Endodermal cell (in vitro differentiated cells): ENCODE measurements around the gene COL1A1. TPM values are rescaled to one million over a fixed set of nuclear protein-coding genes. Genes with fewer than 3 reads are reported as not detected.
A peak's percentile ranks its signal among the peaks of the same experiment; 100 is the strongest.

Experiments used
- DNase-seq: peaks from one replicate; pipeline ENCODE4 v3.0.0-alpha.2; 2017
- H3K27ac ChIP-seq: 2 replicates; pipeline ENCODE4 v1.5.1; 2013; ENCODE audit warnings: mild to moderate bottlenecking, low read depth, low read length, moderate library complexity
- H3K27me3 ChIP-seq: 2 replicates; pipeline ENCODE4 v1.6.1; 2013; ENCODE audit warnings: mild to moderate bottlenecking, low read length, moderate library complexity; ENCODE audit not compliant: insufficient read depth, control insufficient read depth, poor library complexity, severe bottlenecking
- H3K36me3 ChIP-seq: 2 replicates; pipeline ENCODE4 v1.7.0; 2013; ENCODE audit warnings: mild to moderate bottlenecking, low read length, moderate library complexity; ENCODE audit not compliant: control insufficient read depth, insufficient read depth
- H3K4me1 ChIP-seq: one replicate; pipeline ENCODE4 v1.7.0; 2013; ENCODE audit warnings: low read length; ENCODE audit not compliant: control insufficient read depth, insufficient read depth
- H3K4me3 ChIP-seq: 2 replicates; pipeline ENCODE4 v1.5.1; 2013; ENCODE audit warnings: mild to moderate bottlenecking, low read length, moderate library complexity
- H3K9ac ChIP-seq: 2 replicates; pipeline ENCODE4 v1.6.1; 2013; ENCODE audit warnings: mild to moderate bottlenecking, low read length, moderate library complexity; ENCODE audit not compliant: poor library complexity, severe bottlenecking; ENCODE audit errors: extremely low read depth
- H3K9me3 ChIP-seq: 2 replicates; pipeline ENCODE4 v1.6.1; 2013; ENCODE audit warnings: mild to moderate bottlenecking, low read length, moderate library complexity; ENCODE audit not compliant: control insufficient read depth
- H3K27ac Mint-ChIP-seq: 2 replicates; pipeline ENCODE4 v1.8.0; 2020; ENCODE audit warnings: mixed read lengths
- H3K27me3 Mint-ChIP-seq: 2 replicates; pipeline ENCODE4 v1.8.0; 2021; ENCODE audit warnings: mild to moderate bottlenecking, mixed read lengths; ENCODE audit not compliant: insufficient read depth
- H3K36me3 Mint-ChIP-seq: 2 replicates; pipeline ENCODE4 v1.8.0; 2020; ENCODE audit warnings: low read depth, mixed read lengths
- H3K4me1 Mint-ChIP-seq: 2 replicates; pipeline ENCODE4 v1.8.0; 2020; ENCODE audit warnings: mixed read lengths
- H3K4me3 Mint-ChIP-seq: 2 replicates; pipeline ENCODE4 v1.8.0; 2020; ENCODE audit warnings: mild to moderate bottlenecking, moderate library complexity, mixed read lengths
- H3K9me3 Mint-ChIP-seq: 2 replicates; pipeline ENCODE4 v1.8.0; 2020; ENCODE audit warnings: mild to moderate bottlenecking, mixed read lengths
- WGBS, 2 experiments: methylation state at CpG; one replicate each; pipeline versions ENCODE4 v1.1.5 to v1.1.7; 2013; ENCODE audit warnings: missing lambda C conversion rate in 2 of 2, mixed read lengths in 1 of 2; ENCODE audit not compliant: insufficient coverage in 1 of 2, insufficient read length in 1 of 2; 5-methylcytosine and 5-hydroxymethylcytosine counted together
- total RNA-seq, 2 donors: library from RNA; stranded (reverse); fragmentation: NEBNext Ultra II Directional in 1 of 2; extraction: Animal tissue kit (Norgen Biotek cat#: 25700) in 1 of 2; gene quantifications; 2 replicates in 1 of 2; 3 replicates in 1 of 2; pipeline ENCODE4 v1.2.1, GENCODE V29; 2021
- TF ChIP-seq, protein P1 (sequence below): fragments of 200-600 bp; sonication (generic); conservative IDR thresholded peaks from 2 replicates; pipeline ENCODE4 v1.5.0; 2021; ENCODE audit warnings: antibody characterized with exemption, mild to moderate bottlenecking

COL1A1 gene
- total RNA-seq, 2 donors from 2014 or later = 62.2 to 85.6 TPM

DNA sequence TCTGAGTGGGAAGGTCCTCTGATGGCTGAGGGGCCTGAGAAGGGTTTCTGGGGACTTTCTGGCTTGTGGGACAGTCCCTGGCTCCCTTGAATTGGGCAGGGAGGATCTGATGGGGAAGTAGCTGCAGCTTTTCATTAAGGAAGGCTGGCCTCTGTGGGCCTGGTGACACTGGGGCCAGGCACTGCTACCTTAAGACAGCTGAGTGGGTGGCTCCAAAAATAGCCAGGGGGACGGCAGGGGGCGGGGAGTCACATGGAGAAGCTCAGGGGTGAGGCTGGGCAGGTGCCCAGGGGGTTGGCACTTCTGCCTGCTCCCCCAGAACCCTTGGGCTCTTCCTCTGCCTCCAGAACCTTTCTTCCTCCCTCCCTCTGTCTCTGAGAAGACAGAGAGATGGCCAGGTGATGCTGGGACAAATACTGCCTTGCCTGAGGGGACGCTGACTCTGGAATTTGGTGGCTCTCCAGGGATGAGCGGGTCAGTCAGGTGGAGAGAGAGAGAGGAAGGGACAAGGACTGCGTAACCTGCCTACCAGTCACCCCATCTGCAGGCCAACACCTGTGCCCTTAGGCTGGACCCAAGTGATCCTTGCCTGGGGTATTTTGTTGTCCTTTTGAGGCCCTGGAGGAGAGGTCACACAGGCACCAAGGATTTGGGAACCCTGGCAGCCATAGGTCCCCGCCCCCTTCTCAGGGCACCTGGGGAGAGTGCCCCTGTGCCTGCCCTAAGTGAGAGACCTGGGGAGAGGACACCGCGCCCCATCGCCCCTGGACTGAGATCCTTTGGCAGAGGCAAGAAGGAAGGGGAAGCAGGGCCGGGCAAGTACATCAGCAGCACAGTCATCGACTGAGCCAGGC lies 37.4 kb downstream of the COL1A1 start:
- no peak overlapping the region for H3K9ac ChIP-seq
- WGBS, 2 experiments = 89 to 91% methylated on average over 7 to 11 of the region's 11 CpGs
- H3K27ac ChIP-seq = no peak overlapping the region
- no peaks in the 10 kb centered on the region for H3K36me3 ChIP-seq
- TF ChIP-seq, protein P1, sequence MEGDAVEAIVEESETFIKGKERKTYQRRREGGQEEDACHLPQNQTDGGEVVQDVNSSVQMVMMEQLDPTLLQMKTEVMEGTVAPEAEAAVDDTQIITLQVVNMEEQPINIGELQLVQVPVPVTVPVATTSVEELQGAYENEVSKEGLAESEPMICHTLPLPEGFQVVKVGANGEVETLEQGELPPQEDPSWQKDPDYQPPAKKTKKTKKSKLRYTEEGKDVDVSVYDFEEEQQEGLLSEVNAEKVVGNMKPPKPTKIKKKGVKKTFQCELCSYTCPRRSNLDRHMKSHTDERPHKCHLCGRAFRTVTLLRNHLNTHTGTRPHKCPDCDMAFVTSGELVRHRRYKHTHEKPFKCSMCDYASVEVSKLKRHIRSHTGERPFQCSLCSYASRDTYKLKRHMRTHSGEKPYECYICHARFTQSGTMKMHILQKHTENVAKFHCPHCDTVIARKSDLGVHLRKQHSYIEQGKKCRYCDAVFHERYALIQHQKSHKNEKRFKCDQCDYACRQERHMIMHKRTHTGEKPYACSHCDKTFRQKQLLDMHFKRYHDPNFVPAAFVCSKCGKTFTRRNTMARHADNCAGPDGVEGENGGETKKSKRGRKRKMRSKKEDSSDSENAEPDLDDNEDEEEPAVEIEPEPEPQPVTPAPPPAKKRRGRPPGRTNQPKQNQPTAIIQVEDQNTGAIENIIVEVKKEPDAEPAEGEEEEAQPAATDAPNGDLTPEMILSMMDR = no peak
- Mint-ChIP-seq H3K9me3 (no peaks in the 10 kb centered on the region), H3K4me1 (peaks cover 9% of the 10 kb centered on the region), H3K27me3 (peaks cover 26% of the 10 kb centered on the region), H3K4me3 (no peak overlapping the region), H3K27ac (no peak overlapping the region), H3K36me3 (no peaks in the 10 kb centered on the region)
- H3K27me3 ChIP-seq = no peaks in the 10 kb centered on the region
- H3K4me1 ChIP-seq = no peaks in the 10 kb centered on the region
- no peaks in the 10 kb centered on the region for H3K9me3 ChIP-seq
- no peak overlapping the region for H3K4me3 ChIP-seq
- no peak for DNase-seq

DNA sequence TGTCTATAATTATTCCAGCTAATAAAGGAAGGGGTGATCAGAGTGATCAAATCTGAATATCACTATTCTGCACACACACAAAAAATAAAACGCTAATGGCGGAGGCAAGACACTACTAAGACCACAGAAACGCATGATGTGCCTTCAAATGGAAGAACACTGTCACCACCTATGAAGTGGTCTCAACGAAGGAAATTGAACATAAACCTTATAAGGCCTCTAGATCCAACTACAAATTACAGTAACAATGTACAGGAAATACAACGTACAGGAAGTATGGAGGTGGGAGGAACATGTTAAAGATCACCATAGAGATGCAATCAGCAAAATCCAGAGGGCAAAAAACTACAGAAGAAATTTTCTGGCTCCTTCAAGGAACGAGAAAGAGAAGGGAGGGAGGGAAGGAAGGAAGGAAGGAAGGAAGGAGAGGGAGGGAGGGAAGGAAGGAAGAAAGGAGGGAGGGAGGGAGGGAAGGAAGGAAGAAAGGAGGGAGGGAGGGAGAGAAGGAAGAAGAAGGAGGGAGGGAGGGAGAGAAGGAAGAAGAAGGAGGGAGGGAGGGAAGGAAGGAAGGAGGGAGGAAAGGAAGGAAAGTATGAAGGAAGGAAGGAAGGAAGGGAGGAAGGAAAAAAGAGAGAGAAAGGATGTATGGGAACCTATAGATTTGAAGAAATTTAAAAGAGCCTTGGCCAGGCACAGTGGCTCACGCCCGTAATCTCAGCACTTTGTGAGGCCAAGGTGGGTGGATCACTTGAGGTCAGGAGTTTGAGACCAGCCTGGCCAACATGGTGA lies 38.8 kb downstream of the COL1A1 start:
- Histone ChIP-seq H3K4me3 (no peak overlapping the region), H3K36me3 (no peaks in the 10 kb centered on the region), H3K9ac (no peak overlapping the region), H3K9me3 (no peaks in the 10 kb centered on the region), H3K27ac (peak overlapping the region; percentile 89), H3K4me1 (no peaks in the 10 kb centered on the region), H3K27me3 (no peaks in the 10 kb centered on the region)
- H3K9me3 Mint-ChIP-seq = no peaks in the 10 kb centered on the region
- no peaks in the 10 kb centered on the region for H3K36me3 Mint-ChIP-seq
- 89 to 100% methylated on average over 3 to 8 of the region's 8 CpGs for whole genome bisulfite sequencing, 2 experiments
- H3K27me3 Mint-ChIP-seq = peaks cover 27% of the 10 kb centered on the region
- H3K4me3 Mint-ChIP-seq = no peak overlapping the region
- TF ChIP-seq, protein P1 = no peak
- peaks cover 9% of the 10 kb centered on the region for H3K4me1 Mint-ChIP-seq
- DNase-seq = no peak
- no peak overlapping the region for H3K27ac Mint-ChIP-seq

DNA sequence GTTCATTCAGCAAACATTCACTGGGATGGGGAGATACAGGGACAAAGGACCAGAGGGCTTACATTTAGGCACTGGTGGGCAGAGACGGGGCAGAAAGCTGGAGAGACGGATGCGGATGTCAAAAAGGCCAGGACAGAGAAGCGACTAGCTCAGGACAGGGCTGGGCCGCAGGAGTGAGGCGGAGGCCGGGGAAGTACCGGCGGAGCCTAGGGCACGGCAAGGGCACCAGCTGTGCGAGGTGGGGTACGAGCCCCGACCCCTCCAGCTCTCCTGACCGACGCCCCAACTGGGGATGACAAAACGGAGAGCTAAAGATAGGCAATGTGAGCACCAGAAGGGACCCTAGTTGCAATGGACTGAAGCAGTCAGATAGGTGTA lies 39.5 kb downstream of the COL1A1 start:
- H3K4me1 Mint-ChIP-seq = peaks cover 9% of the 10 kb centered on the region
- no peak overlapping the region for H3K9ac ChIP-seq

More for the DNA sequence above, 39.5 kb downstream of the COL1A1 start:
- no peaks in the 10 kb centered on the region for H3K27me3 ChIP-seq
- no peaks in the 10 kb centered on the region for H3K9me3 ChIP-seq
- no peak for DNase-seq
- peak overlapping the region; percentile 89 for H3K27ac ChIP-seq
- H3K4me1 ChIP-seq = no peaks in the 10 kb centered on the region
- WGBS, 2 experiments = 77 to 82% methylated on average over 16 of the region's 16 CpGs
- Mint-ChIP-seq H3K27me3 (peaks cover 27% of the 10 kb centered on the region), H3K27ac (peak overlapping the region; percentile 58), H3K36me3 (no peaks in the 10 kb centered on the region), H3K4me3 (peak overlapping the region; percentile 54), H3K9me3 (no peaks in the 10 kb centered on the region)
- H3K4me3 ChIP-seq = no peak overlapping the region
- TF ChIP-seq, protein P1 = no peak
- H3K36me3 ChIP-seq = no peaks in the 10 kb centered on the region
